Astrocyte of the cerebellum (primary cell): ENCODE measurements around the gene TMEM158.

Experiments
- DNase-seq: peaks from one replicate; pipeline ENCODE4 v3.0.0-alpha.2; 2011; ENCODE audit warnings: low read depth
- H3K4me3 ChIP-seq: 2 replicates; pipeline ENCODE4 v1.5.1; 2011; ENCODE audit warnings: mild to moderate bottlenecking, low read depth, low read length, moderate library complexity
- CTCF ChIP-seq: IDR thresholded peaks from 2 replicates; pipeline ENCODE4 v1.5.1; 2012; ENCODE audit warnings: low read length, low read depth, moderate library complexity, mild to moderate bottlenecking; ENCODE audit errors: missing control alignments
- in situ Hi-C: cut with HindIII; loops from 2 replicates; pipeline ENCODE4 v1.10.0; 2017; ENCODE audit warnings: low sequenced_read_pairs

The TMEM158 gene

DNA sequence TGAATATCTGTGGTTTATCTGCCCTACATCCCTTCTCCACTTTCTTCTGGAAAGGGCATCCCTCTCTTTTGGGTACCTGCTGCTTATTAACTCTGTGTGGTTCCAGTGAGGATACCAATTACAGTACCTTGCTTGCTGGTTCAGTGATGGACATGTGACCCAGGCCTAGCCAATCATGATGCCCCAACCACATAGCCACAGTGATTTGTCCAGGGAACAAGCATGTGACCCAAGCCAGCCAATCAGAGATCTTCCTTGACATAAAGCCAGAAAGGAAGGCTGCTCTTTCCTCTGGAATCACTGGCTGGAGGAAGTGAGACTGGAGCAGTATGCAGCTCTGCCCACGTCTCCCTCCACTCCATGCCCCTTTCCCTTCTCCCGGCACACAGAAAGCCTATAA, 10.9 kb upstream of the TMEM158 start:
- in situ Hi-C loops = no loop called here
- H3K4me3 ChIP-seq = no peak overlapping the region
- no peak for DNase-seq
- no peak for TF ChIP-seq CTCF

- TF ChIP-seq CTCF = no peak
- in situ Hi-C loops = no loop called here
- no peak for DNase-seq
- no peak overlapping the region for H3K4me3 ChIP-seq
Observed at GRCh38 chr3:45235409-45235808, 9.3 kb upstream of the TMEM158 start.

DNA sequence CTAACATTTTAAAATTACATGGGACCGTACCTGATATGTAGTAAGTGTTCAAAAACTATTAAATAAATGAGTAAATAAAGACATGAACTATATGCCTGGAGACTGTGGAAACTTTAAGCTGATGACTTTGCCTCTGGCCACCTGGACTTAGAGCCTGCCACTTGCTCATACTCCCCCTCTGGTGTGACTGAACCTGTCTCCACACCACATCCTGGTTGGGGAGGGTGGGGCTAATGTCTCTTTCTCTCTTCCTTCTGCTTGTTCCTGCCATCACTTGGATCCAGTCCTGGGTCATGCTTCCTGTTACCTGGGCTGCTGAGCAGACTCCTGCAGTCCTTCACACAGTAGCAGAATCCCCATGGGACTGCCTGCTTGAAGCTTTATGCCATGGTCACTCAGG, 8.2 kb upstream of the TMEM158 start:
- in situ Hi-C loops = no loop called here
- DNase-seq = no peak
- TF ChIP-seq CTCF = no peak
- H3K4me3 ChIP-seq = no peak overlapping the region

- DNase-seq = no peak
- in situ Hi-C loops = no loop called here
- TF ChIP-seq CTCF = no peak
- no peak overlapping the region for H3K4me3 ChIP-seq
Observed at GRCh38 chr3:45232521-45232920, 6.4 kb upstream of the TMEM158 start.

- DNase-seq = no peak
- in situ Hi-C loops = no loop called here
- no peak for TF ChIP-seq CTCF
- no peak overlapping the region for H3K4me3 ChIP-seq
Observed at GRCh38 chr3:45227946-45228345, 1.9 kb upstream of the TMEM158 start.

DNA sequence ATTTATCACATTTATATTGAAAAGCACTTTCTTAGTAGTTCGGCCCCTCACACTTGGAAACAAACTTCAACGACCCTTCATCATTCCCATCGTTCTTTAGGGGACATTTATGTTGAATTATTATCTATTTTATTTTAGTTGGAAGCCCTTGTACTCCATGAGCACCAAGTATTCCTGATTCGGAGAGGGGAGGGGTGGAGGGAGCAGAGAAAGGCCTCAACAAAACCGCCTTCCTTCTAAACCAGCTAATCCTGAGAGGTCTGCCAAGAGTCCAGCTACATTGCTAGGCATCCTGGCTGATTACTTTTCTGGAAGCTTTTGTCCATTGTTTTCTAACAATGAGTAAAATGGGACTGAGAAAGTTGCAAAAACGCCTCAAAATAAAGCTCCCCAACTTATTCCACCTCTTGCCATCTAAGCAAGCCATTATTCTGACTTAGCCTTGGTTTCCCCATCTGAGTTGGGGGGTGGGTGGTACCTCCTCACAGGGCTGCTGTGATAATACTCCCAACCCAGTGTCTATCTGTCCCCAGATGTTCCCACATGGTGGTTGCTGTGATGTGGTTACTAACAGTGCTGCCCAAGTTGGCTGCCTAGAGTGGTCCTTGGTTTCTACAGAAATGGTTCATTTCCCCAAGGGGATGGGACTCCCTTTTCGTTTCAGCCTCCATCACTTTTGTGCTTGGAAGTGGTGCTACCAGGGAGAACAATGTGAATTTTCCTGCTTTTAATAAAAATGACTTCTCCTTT, 1.2 kb upstream of the TMEM158 start:
- in situ Hi-C loops = no loop called here
- H3K4me3 ChIP-seq = no peak overlapping the region
- no peak for TF ChIP-seq CTCF
- no peak for DNase-seq
